ENCODE measurements around the gene AMZ2. TPM values are rescaled to one million over a fixed set of nuclear protein-coding genes. Genes with fewer than 3 reads are reported as not detected.
A peak's percentile ranks its signal among the peaks of the same experiment; 100 is the strongest.

Gene AMZ2
- total RNA-seq, 4 donors from 2014 or later: 32.7 to 45.6 (median 32.8) TPM; not detected in 1

DNA sequence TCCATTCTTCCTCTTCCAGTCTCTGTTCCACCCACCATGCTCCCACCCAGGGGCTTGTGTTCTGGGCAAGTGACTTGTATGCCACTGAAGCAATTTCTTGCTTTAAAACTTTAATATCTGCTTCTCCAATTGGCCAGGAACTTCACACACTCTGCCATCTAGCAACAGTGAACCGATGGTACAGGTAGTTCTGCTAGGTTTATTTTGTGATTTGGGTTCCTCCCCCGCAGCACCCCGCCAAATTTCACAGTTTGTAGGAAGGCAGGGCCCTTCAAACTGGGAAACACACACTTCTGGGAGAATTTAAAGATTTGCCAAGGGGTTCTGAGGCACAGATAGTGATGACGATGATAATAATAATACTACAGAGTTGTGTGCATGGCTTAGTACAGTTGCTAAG, 46.8 kb downstream of the AMZ2 start:
- intact Hi-C loops (cut with DNase I; ENCODE audit: low total_unique reads) (no loop called here), in situ Hi-C loops (cut with MboI; ENCODE audit: low pct_ligation_motif_present in 1 of 4, low pct_unique_long_range_greater_than_20kb in 1 of 4, low sequenced_read_pairs in 3 of 4) (no loop called here)
- TF ChIP-seq EP300 (IDR thresholded peaks at IDR 0.05; ENCODE audit: low read depth): no peak
- no peak for TF ChIP-seq POLR2A (IDR thresholded peaks at IDR 0.05)
- TF ChIP-seq POLR2AphosphoS5 (IDR thresholded peaks at IDR 0.05): no peak
- TF ChIP-seq, protein P1, sequence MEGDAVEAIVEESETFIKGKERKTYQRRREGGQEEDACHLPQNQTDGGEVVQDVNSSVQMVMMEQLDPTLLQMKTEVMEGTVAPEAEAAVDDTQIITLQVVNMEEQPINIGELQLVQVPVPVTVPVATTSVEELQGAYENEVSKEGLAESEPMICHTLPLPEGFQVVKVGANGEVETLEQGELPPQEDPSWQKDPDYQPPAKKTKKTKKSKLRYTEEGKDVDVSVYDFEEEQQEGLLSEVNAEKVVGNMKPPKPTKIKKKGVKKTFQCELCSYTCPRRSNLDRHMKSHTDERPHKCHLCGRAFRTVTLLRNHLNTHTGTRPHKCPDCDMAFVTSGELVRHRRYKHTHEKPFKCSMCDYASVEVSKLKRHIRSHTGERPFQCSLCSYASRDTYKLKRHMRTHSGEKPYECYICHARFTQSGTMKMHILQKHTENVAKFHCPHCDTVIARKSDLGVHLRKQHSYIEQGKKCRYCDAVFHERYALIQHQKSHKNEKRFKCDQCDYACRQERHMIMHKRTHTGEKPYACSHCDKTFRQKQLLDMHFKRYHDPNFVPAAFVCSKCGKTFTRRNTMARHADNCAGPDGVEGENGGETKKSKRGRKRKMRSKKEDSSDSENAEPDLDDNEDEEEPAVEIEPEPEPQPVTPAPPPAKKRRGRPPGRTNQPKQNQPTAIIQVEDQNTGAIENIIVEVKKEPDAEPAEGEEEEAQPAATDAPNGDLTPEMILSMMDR (IDR thresholded peaks at IDR 0.05): no peak

DNA sequence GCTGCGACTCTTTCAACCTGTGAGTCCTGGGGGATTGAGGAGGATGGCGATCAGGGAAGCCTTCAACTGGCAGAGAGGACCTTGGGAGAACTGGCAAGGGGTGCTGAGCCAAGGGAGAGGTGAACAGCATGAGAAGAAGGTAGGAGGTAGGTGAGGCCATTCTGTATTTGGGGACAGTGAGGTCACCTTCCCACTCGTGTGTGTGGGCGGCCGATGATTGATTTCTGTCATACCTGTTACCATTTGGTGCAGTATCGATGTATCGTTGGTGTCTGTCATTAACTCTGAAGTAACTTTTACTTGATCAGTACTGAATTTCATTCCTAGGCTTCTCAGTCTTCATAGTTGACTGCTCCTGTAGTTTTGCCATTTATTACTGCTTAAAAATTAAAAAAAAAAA, 47.2 kb downstream of the AMZ2 start:
- Histone ChIP-seq H3K27ac (no peak overlapping the region), H3K4me3 (no peak overlapping the region), H3K9me3 (no peaks in the 10 kb centered on the region), H3K36me3 (no peaks in the 10 kb centered on the region), H3K4me1 (peaks cover 0 to 25% (median 22%) of the 10 kb centered on the region in 4 donors), H3K27me3 (peaks cover 64% of the 10 kb centered on the region)
- WGBS, 2 donors (ENCODE audit: low coverage in 1 of 2): 88 to 93% methylated on average over 4 to 7 of the region's 7 CpGs
- in situ Hi-C loops (cut with MboI; ENCODE audit: low pct_ligation_motif_present in 1 of 4, low pct_unique_long_range_greater_than_20kb in 1 of 4, low sequenced_read_pairs in 3 of 4) (no loop called here), intact Hi-C loops (cut with DNase I; ENCODE audit: low total_unique reads) (no loop called here)
- TF ChIP-seq POLR2A (IDR thresholded peaks at IDR 0.05): no peak
- TF ChIP-seq EP300 (IDR thresholded peaks at IDR 0.05; ENCODE audit: low read depth): no peak
- TF ChIP-seq, protein P1 (IDR thresholded peaks at IDR 0.05): no peak
- no peak for TF ChIP-seq POLR2AphosphoS5 (IDR thresholded peaks at IDR 0.05)
- no peak for DNase-seq

More for the DNA sequence above, 46.8 kb downstream of the AMZ2 start:
- H3K27ac ChIP-seq: no peak overlapping the region
- no peaks in the 10 kb centered on the region for H3K9me3 ChIP-seq
- WGBS, 2 donors (ENCODE audit: low coverage in 1 of 2): 82% methylated on average over 4 of the region's 4 CpGs; no CpG with 5 or more reads in 1 of the 2 donors
- H3K27me3 ChIP-seq: peaks cover 69% of the 10 kb centered on the region
- peaks cover 0 to 28% (median 23%) of the 10 kb centered on the region in 4 donors for H3K4me1 ChIP-seq
- no peak for DNase-seq
- no peaks in the 10 kb centered on the region for H3K36me3 ChIP-seq
- H3K4me3 ChIP-seq: no peak overlapping the region

DNA sequence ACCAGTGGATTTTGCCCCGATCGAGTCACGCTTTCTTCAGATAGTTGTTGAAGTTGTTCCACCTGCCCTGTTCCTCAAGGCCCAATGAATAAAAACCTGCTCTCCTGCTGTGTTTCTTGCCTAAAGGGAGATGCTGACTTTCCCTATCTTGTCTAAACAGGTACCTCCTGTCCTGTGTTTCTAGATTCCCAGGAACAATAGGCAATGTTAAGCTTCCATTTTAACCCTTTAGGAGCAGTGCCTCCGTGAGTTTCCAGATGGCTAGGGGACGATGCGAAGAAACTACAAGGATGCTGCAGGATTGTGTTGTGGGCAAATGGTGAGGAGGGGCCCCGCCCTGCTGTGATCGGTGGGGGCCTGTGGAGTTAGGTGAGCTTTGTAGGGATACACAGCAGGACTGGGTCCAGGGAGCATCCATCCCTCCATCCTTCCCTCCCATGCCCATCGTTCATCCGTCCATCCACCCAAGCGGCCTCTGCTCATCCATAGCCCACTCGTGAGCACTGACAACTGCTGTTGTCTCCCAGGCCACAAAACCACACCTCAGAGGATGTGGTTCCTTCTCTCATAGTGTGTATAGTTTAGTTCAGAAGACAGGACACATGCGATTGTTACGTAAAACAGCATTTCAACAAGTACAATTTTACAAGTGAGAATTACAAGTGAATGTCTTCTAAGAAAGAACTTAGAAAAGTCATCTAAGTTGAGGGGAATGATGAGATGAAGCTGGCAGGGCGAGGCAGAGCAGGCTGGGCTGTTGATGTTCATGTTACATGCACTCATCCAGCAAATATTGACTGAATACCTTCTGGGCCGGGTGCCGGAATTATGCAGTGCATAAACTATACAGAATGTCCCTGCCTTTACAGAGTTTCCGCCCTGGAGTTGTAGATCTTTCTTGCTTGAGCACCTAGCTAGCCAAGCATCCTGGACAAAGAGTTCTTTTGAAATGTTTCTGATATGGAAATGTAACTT, 48.7 kb downstream of the AMZ2 start:
- H3K4me1 ChIP-seq: peaks cover 0 to 13% (median 10%) of the 10 kb centered on the region in 4 donors
- no peak overlapping the region for H3K4me3 ChIP-seq
- peak; percentile 52 for DNase-seq
- peaks cover 50% of the 10 kb centered on the region for H3K27me3 ChIP-seq
- in situ Hi-C loops (cut with MboI; ENCODE audit: low pct_ligation_motif_present in 1 of 4, low pct_unique_long_range_greater_than_20kb in 1 of 4, low sequenced_read_pairs in 3 of 4) (no loop called here), intact Hi-C loops (cut with DNase I; ENCODE audit: low total_unique reads) (no loop called here)
- WGBS, 2 donors (ENCODE audit: low coverage in 1 of 2): 50 to 83% methylated on average over 2 to 18 of the region's 18 CpGs
- H3K9me3 ChIP-seq: no peaks in the 10 kb centered on the region
- TF ChIP-seq, protein P1 (IDR thresholded peaks at IDR 0.05): no peak
- TF ChIP-seq POLR2AphosphoS5 (IDR thresholded peaks at IDR 0.05): no peak
- TF ChIP-seq POLR2A (IDR thresholded peaks at IDR 0.05): no peak
- TF ChIP-seq EP300 (IDR thresholded peaks at IDR 0.05; ENCODE audit: low read depth): no peak
- peak overlapping the region in 2 of 4 donors; percentile 20 to 33 for H3K27ac ChIP-seq
- no peaks in the 10 kb centered on the region for H3K36me3 ChIP-seq

- in situ Hi-C loops (cut with MboI; ENCODE audit: low pct_ligation_motif_present in 1 of 4, low pct_unique_long_range_greater_than_20kb in 1 of 4, low sequenced_read_pairs in 3 of 4) (no loop called here), intact Hi-C loops (cut with DNase I; ENCODE audit: low total_unique reads) (no loop called here)
- Histone ChIP-seq H3K4me3 (no peak overlapping the region), H3K4me1 (peaks cover 0 to 6% (median 3%) of the 10 kb centered on the region in 4 donors), H3K27me3 (peaks cover 43% of the 10 kb centered on the region), H3K9me3 (no peaks in the 10 kb centered on the region), H3K36me3 (no peaks in the 10 kb centered on the region), H3K27ac (peak overlapping the region in 3 of 4 donors; percentile 9 to 33 (median 20))
- no peak for DNase-seq
- WGBS, 2 donors (ENCODE audit: low coverage in 1 of 2): 54 to 63% methylated on average over 4 of the region's 4 CpGs
- TF ChIP-seq POLR2A (IDR thresholded peaks at IDR 0.05) (no peak), POLR2AphosphoS5 (IDR thresholded peaks at IDR 0.05) (no peak), EP300 (IDR thresholded peaks at IDR 0.05; ENCODE audit: low read depth) (no peak)
- TF ChIP-seq, protein P1 (IDR thresholded peaks at IDR 0.05): no peak
Observed at GRCh38 chr17:68297195-68297594, 49.4 kb downstream of the AMZ2 start.

Measured in transverse colon (tissue), 4 donors.